Osteoblast (primary cell): Measurements from ENCODE around the gene DNER. TPM values are rescaled to one million over a fixed set of nuclear protein-coding genes. Genes with fewer than 3 reads are reported as not detected.
A peak's percentile ranks its signal among the peaks of the same experiment; 100 is the strongest.

Experiments used
- DNase-seq: peaks from one replicate; pipeline ENCODE4 v3.0.0; 2011; ENCODE audit warnings: low spot score, mixed read lengths; ENCODE audit not compliant: insufficient read length; ENCODE audit errors: missing footprints
- H2AFZ ChIP-seq: 2 replicates; pipeline ENCODE4 v1.6.0; 2011; ENCODE audit warnings: mild to moderate bottlenecking, low read length
- H3K27ac ChIP-seq: 2 replicates; pipeline ENCODE4 v1.5.1; 2011; ENCODE audit warnings: mild to moderate bottlenecking, low read depth, low read length, moderate library complexity
- H3K27me3 ChIP-seq: 2 replicates; pipeline ENCODE4 v1.6.0; 2012; ENCODE audit warnings: mild to moderate bottlenecking, control low read depth, inconsistent platforms, low read length, moderate library complexity; ENCODE audit not compliant: insufficient read depth
- H3K36me3 ChIP-seq: 2 replicates; pipeline ENCODE4 v1.5.1; 2011; ENCODE audit warnings: mild to moderate bottlenecking, low read length, control low read depth, moderate library complexity; ENCODE audit not compliant: insufficient read depth
- H3K4me1 ChIP-seq: 2 replicates; pipeline ENCODE4 v1.5.1; 2011; ENCODE audit warnings: mild to moderate bottlenecking, low read length, control low read depth, moderate library complexity; ENCODE audit not compliant: insufficient read depth
- H3K4me2 ChIP-seq: 2 replicates; pipeline ENCODE4 v1.6.0; 2011; ENCODE audit warnings: mild to moderate bottlenecking, low read length; ENCODE audit not compliant: insufficient read depth
- H3K4me3 ChIP-seq: fragments of 200-600 bp; sonication (generic); 3 replicates; pipeline ENCODE4 v1.5.1; 2012; ENCODE audit warnings: mild to moderate bottlenecking, low read length, inconsistent platforms; ENCODE audit not compliant: insufficient read depth
- H3K79me2 ChIP-seq: 2 replicates; pipeline ENCODE4 v1.6.0; 2012; ENCODE audit warnings: mild to moderate bottlenecking, low read length, control low read depth, inconsistent platforms; ENCODE audit not compliant: insufficient read depth
- H3K9me3 ChIP-seq: 2 replicates; pipeline ENCODE4 v1.5.1; 2011; ENCODE audit warnings: low read depth, low read length, control low read depth
- H4K20me1 ChIP-seq: 2 replicates; pipeline ENCODE4 v1.6.0; 2012; ENCODE audit warnings: mild to moderate bottlenecking, low read length, control low read depth; ENCODE audit not compliant: insufficient read depth
- total RNA-seq: library from RNA; depleted of rRNA; stranded (reverse); fragments of >200 nt; gene quantifications from 2 replicates; pipeline ENCODE4 v1.2.3, GENCODE V29; 2012
- TF ChIP-seq, protein P1 (sequence below): IDR thresholded peaks from 2 replicates; pipeline ENCODE4 v1.5.1; 2011; ENCODE audit warnings: mild to moderate bottlenecking, low read depth, low read length, moderate library complexity; ENCODE audit errors: extremely low read depth

The DNER gene
- total RNA-seq, 1 donor = 0.36 TPM

DNA sequence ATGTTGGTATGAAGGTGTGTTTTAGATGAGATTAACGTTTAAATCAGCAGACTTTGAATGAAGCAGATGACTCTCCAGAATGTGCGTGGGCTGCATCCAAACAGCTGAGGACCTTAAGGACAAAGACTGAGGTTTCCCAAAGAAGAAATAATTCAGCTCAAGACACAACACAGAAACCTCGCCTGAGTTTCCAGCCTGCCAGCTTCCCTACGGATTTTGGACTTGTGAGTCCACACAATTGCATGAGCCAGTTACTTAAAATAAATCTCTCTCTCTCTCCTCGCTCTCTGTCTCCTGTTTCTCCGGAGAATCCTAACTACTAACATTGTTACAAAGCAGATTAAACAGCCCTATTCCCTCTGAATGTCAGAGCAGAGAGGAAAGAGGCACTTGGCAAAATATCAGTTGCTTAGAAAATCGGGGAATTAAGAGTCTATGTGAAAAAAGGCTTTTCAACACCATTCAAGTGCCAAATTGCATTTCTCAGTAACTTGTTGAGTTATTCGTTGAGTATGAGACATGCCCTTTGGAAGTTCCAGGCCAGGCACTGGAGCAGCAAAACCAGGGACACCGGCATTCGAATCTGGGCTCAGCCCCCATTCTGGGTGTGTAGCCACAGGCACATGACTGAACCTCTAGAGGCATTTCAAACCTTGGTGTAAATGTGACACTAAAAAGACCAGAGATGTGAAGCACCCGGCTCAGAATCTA is 268.7 kb downstream of the DNER start:
- Histone ChIP-seq H2AFZ (peak overlapping the region; percentile 80), H3K4me3 (peak overlapping the region; percentile 52), H3K27me3 (no peaks in the 10 kb centered on the region), H4K20me1 (no peaks in the 10 kb centered on the region), H3K27ac (peak overlapping the region; percentile 98), H3K36me3 (no peaks in the 10 kb centered on the region), H3K9me3 (no peaks in the 10 kb centered on the region), H3K79me2 (no peaks in the 10 kb centered on the region), H3K4me2 (peak overlapping the region; percentile 82), H3K4me1 (peaks cover 31% of the 10 kb centered on the region)
- TF ChIP-seq, protein P1, sequence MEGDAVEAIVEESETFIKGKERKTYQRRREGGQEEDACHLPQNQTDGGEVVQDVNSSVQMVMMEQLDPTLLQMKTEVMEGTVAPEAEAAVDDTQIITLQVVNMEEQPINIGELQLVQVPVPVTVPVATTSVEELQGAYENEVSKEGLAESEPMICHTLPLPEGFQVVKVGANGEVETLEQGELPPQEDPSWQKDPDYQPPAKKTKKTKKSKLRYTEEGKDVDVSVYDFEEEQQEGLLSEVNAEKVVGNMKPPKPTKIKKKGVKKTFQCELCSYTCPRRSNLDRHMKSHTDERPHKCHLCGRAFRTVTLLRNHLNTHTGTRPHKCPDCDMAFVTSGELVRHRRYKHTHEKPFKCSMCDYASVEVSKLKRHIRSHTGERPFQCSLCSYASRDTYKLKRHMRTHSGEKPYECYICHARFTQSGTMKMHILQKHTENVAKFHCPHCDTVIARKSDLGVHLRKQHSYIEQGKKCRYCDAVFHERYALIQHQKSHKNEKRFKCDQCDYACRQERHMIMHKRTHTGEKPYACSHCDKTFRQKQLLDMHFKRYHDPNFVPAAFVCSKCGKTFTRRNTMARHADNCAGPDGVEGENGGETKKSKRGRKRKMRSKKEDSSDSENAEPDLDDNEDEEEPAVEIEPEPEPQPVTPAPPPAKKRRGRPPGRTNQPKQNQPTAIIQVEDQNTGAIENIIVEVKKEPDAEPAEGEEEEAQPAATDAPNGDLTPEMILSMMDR = no peak
- no peak for DNase-seq

DNA sequence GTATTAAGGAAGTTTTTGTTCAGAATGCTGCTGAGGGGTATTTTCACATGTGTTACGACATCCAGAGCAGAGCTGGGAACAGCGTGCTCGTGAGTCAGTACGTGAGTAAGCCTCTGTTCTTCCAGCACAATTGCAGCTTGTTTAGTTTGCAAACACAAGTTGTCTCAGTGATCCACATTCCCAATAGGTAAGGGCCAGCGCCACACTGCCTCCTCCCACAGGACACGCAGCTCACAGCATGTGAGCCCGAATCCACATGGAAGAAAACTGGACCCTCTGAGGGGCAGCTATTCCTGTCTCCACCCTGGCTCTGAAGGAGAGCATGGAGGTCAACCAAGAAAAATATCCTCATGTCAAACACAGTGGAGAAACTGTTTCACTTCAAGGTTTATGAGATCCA is 269.3 kb downstream of the DNER start:
- H3K79me2 ChIP-seq = no peaks in the 10 kb centered on the region
- DNase-seq = peak; percentile 85
- H4K20me1 ChIP-seq = no peaks in the 10 kb centered on the region
- TF ChIP-seq, protein P1 = no peak
- H3K4me1 ChIP-seq = peaks cover 31% of the 10 kb centered on the region
- peak overlapping the region; percentile 82 for H3K4me2 ChIP-seq
- H3K9me3 ChIP-seq = no peaks in the 10 kb centered on the region
- no peaks in the 10 kb centered on the region for H3K27me3 ChIP-seq
- no peaks in the 10 kb centered on the region for H3K36me3 ChIP-seq
- peak overlapping the region; percentile 52 for H3K4me3 ChIP-seq
- H3K27ac ChIP-seq = peak overlapping the region; percentile 98
- peak overlapping the region; percentile 80 for H2AFZ ChIP-seq

DNA sequence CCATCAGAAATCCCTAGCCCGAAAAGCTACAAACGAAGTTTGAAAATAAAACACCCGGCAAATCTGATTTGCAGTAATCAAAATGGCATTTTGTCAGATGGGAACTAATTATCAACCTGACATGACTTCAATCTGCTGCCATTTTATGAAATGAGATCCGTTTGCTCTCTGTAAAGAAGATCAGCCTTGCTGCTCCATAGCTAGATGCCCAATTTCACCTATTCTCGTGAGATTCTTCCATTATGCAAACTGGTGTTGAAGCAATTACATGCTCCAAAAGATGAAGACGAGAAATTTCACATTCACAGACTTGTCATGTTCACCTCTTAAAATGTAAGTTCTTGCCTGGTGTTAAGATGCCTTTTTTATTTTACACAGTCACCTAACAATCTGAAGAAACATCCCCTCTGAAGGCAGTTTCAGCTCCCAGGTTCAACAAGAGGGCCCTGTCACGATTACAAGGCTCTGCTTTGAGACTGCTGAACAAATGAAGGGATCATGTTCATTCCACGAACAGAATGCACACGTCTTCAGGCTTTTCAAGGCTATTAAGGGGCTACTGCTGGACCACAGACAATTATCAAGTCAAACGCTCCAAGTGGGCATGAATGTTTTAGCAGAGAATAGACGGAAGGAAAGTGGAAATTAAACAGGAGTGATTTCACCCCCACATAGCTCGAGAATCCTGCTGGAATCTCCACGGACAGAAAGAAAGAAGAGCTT is 270.6 kb downstream of the DNER start:
- peak overlapping the region; percentile 98 for H3K27ac ChIP-seq
- H3K36me3 ChIP-seq = no peaks in the 10 kb centered on the region
- H3K9me3 ChIP-seq = no peaks in the 10 kb centered on the region
- H3K4me3 ChIP-seq = no peak overlapping the region
- peaks cover 31% of the 10 kb centered on the region for H3K4me1 ChIP-seq
- peak overlapping the region; percentile 52 for H2AFZ ChIP-seq
- H3K79me2 ChIP-seq = no peaks in the 10 kb centered on the region
- TF ChIP-seq, protein P1 = no peak
- no peaks in the 10 kb centered on the region for H3K27me3 ChIP-seq
- no peak for DNase-seq
- H4K20me1 ChIP-seq = no peaks in the 10 kb centered on the region
- H3K4me2 ChIP-seq = no peak overlapping the region

DNA sequence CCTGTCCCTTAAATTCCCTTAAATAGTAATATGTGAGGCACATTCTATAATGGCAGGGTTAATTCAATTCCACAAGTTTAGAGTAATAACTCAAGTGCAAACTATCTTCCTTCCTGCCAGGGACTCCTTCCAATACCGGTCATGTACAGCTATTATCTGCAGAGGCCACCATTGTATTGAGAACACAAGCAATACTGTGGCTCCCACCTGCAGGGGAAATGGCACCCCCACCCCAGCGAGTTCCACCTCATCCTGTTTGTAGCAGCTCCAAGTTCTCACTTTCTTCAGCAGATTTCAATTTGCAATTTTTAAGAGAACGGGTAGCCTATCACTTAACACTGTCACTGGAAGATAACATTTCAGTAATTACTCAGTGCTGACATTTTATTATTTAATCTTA is 271.2 kb downstream of the DNER start:
- Histone ChIP-seq H3K79me2 (no peaks in the 10 kb centered on the region), H4K20me1 (no peaks in the 10 kb centered on the region)
- no peak for DNase-seq

More for the DNA sequence above, 271.2 kb downstream of the DNER start:
- Histone ChIP-seq H3K9me3 (no peaks in the 10 kb centered on the region), H3K27ac (no peak overlapping the region), H3K36me3 (no peaks in the 10 kb centered on the region), H3K4me3 (no peak overlapping the region), H2AFZ (no peak overlapping the region), H3K27me3 (no peaks in the 10 kb centered on the region), H3K4me1 (peaks cover 31% of the 10 kb centered on the region), H3K4me2 (no peak overlapping the region)
- TF ChIP-seq, protein P1 = no peak
